GM19025 (cell line): ENCODE measurements around the gene AGAP3.

Experiments used
- ATAC-seq: cut with Tn5 transposase; IDR thresholded peaks from one replicate; pipeline ENCODE4 v1.9.1; 2021; ENCODE audit warnings: mild to moderate bottlenecking, low read depth, moderate library complexity; ENCODE audit not compliant: unreplicated experiment

The AGAP3 gene

DNA sequence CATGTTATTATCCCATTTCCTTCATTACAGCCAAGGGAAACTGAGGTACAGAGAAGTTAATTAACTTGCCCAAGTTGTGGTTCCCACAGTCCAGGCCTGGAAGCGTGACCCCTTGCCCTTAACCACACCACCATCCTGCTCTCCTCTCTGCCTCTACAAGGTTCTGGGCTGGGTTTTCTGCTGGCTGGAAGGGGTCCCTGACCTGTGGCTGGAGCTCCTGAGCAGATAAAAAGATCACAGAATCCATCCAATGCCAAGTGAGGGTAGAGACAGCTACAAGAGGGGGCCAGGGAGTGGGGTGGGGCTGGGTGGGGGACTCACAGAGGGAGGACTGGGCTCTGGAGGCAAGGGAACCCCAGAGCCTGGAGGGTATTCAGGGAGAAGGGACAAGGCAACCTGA lies 91.0 kb downstream of the AGAP3 start:
- ATAC-seq = no peak

DNA sequence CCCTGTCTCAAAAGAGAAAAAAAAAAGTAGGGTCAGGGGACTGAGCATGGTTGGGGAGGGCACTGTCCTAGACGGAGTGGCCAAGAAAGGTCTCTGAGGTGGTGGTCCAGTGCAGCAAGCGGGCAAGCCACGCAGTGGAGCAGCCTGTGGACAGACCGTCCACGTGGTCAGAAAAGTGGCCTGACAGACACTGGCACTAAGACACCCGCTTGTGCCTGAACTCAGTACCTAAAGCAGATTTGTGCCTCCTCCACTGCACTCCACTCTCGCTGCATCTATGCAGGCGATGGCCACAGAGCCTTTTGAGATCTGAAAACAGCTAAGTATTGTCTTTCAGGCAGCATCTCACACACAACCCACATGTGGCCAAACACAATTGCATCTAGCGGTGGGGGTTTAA lies 92.0 kb downstream of the AGAP3 start:
- no peak for ATAC-seq

DNA sequence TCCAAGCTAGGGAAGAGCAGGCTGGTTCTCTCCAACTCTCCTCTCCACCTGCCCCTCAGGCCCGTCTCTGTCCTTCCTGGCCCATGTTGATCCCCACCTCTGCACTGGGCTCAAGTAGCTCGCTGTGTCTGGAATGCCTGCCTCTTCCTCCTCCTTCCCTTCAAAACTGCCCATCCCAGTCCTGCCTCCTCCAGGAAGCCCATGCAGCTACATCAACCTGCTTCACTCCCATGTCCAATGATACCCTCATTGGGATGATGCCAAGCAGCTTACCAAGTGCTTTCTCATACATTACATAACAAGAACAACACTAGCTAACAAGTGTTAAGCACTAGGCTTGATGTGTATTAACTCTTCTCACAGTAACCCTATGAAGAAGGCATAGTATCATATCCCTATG lies 92.6 kb downstream of the AGAP3 start:
- no peak for ATAC-seq

DNA sequence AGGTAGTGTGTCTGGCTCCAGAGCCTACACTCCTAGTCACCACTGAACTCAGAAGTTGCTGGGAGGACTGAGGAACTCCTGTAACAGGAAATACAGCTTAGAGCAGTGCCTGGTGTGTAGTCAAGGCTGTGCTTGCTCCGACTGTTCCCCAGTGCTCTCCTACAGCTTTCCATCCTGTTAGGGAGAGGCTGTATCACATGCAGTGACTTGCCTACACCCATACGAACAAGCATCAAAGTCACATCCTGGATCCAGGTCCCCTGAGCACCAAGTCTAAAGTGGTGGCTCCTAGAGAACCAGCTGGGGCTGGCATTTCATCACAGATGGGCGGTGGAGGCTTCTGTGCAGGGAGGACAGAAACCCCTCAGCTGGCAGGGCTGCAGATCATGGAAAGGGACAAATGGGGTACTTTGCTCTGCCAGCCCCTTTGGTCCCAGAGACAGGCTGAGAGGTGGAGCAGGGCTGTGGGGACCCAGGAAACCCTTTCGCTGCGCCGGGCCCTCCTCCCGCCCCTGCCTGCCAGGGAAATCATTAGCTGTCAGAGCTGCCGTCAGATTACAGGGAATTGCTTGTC lies 93.1 kb downstream of the AGAP3 start:
- ATAC-seq = no peak

DNA sequence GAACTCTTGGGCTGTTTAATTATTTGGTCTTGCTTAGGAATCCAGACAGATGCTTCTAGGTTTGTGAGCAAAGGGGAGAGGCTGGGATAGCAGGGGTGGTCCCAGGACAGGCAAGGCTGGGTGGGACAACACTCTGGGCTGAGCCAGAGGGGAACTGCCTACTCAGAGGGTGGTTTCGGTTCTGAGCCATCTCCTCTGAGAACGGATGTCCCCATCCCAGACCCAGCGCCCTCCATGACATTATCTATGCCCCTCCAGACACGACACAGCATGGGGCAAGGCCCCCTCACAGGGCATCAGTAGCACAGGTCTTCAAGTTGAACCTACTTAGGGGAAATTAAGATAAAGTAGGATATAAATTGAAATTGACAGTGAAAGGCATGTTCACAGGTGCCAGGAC lies 93.7 kb downstream of the AGAP3 start:
- no peak for ATAC-seq

DNA sequence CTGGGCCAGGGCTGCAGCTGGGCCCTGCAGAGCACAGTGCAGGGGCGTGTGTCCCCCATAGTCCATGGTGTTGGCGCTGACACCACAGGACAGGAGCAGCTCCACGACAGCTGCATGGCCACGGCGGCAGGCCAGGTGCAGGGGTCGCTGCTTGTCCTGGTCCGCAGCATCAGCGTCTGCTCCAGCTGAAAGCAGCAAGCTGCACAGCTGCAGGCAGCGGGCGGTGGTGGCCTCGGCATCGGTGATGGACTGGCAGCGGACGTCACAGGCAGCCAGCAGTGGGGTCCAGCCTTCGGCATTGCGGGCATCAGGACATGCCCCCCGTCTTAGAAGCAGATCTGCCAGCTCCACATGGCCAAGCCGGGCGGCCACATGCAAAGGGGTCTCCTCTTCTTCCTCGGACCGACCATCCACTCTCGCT lies 94.7 kb downstream of the AGAP3 start:
- no peak for ATAC-seq

DNA sequence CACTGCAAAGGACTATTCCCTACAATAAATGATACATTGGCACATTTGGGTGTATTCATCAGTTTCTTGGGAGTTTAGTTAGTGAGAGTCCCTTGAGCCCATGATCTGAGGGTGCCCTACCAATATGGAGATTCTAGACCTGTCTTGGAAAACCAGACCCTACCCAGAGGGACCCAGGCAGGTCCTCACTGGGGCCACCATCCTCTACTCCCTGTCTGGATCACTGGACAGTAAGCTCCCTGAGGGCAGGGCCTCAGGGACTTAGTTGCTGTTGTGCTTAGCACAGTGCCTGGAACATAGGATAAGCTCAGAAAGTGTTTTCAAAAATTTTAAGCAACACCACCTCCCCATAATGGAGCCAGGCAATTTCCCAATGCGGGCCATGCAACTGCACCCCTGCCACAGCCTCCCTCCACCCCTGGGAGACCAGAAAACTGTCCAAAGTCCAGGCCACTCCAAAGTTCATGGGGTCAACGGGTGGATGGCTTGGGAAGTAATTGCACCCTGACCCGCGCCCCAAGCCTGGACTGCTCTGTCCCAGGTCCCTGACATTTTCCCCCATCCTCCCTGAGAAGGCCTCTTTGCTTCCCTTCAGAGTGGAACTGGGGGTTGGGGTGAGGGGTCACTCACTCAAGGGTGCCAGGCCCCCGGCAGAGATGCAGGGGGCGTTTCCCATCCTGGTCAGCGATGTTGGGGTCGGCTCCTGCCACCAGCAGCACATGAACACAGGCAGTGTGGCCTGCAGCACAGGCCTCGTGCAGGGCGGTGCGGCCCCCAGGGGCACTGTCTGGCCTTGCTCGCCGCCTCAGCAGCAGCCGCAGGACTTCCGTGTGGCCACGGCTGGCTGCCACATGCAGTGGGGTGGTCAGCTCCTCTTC lies 99.7 kb downstream of the AGAP3 start:
- no peak for ATAC-seq

DNA sequence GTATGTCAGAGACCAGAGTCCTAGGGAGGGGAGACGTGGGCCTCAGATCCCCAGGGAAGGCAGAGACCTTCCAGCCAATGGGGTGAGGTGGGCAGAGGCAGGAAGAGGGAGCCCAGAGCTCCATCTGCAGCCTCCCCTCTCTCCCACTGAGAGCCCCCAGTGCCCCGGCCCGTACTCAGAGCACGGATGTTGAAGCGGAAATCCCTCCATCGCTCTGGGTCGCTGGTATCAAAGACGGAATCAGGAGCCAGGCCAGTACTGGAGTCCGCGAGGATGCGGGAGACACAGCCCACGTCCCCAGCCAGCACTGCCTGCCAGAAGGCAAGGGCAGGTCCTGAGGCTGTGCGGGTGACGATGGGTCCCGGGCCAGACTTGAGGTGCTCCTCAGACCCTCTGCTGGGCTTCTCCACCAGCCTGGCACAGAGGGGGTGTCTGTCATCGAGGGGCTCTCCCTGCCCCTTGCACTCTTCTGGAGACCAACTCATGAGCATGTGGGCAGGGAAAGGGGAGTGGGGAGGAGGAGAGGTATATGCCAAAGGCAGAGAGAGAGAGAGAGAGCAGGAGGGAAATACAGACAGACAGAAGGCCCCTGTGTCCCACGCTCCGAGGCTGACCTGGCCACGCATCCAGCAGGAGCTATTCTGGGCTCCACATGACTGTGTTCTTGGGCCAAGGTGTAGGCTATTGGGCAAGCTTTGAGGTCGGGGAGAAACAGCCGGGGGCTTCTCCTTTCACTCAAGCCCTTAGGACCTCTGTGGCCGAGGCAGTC lies 100.5 kb downstream of the AGAP3 start, which contains the start of gene ASB10:
TSS of gene ASB10 (minus strand) at position 611 of the 769 bp plus-strand sequence. CDS start at position 491, 120 bp downstream.
- no peak for ATAC-seq

DNA sequence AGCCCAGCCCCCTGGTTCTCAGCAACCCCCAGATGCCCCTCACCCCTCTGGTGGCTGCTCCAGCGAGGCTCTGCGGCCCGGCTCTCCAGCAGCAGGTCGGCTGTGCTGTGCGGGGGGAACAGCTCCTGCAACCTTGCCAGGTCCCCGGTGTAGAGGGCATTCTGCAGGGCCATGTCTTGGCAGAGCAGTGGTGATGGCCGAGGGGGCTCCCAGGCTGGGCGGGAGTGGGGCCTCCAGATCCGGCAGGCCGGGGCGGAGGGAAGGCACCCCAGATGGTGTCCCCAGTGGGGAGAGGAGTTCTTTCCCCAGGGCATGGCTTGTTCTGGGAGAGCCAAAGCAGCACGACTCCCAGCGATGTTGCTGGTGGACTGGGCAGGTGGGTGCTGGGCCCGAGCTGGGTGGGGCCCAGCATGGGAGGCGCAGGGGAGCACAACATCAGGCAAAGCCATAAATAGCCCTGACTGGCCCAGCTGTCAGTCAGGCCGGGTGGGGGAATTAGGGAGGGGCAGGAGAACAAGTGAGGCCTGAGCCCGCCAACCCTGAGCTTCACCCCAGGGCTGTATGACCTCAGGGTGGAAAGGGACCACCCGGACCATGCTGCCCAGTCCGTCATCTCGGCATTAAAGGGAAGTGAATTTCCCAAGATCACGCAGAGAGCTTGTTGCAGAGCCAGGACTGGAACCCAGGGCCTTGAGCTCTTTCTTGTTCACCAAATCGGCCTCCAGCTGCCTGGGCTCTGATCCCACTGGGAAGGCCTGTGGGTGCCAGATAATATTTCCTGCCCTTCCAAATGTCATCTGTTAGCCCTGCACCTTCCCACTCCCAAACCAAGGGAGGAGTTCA lies 101.4 kb downstream of the AGAP3 start:
- ATAC-seq = no peak

DNA sequence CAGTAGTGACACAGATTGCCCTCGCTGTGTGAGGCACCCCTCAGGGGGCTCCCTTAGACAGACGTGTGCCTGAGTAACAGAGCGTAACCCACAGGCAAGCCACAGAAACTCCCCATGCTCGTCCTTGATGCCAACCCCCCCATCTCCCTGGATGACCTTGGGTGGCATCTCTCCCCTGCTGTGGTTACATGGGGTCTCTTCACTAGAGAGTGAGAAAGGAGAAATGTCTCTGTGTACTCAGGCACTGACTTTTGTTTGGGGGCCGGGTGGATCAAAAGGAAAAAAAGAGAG lies 101.9 kb downstream of the AGAP3 start:
- ATAC-seq = no peak

DNA sequence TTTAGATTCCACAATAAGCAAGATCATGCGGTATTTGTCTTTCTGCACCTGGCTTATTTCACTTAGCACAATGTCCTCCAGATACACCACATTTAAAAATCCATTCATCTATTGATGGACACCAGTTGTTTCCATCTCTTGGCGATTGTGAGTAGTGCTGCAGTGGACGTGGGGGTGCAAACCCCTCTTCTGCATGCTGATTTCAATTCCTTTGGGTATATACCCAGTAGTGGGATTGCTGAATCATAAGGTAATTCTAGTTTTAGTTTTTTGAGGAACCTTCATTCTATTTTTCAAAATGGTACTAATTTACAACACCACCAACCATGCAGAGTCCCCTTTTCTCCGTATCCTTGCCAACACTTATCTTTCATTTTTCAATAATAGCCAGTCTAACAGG lies 102.8 kb downstream of the AGAP3 start:
- ATAC-seq = no peak

DNA sequence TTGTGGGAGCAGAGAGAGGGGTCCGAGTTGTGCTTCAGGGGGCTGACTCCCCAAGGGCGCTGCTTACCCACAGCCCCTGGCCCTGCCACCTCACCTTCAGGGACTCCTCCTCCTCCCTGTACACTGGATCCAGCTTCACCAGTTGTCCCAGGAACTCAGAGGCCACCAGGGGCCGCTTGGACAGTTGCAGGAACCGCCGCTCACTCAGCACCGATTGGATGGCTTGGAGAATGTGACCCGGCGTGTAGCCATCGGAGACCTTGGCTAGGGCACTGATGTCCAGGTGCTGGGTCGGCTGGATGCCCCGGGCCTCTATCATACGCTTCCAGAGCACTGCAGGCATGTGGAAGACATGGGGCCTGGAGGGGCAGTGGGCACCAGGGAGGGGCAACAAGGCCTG lies 105.3 kb downstream of the AGAP3 start:
- ATAC-seq = no peak

DNA sequence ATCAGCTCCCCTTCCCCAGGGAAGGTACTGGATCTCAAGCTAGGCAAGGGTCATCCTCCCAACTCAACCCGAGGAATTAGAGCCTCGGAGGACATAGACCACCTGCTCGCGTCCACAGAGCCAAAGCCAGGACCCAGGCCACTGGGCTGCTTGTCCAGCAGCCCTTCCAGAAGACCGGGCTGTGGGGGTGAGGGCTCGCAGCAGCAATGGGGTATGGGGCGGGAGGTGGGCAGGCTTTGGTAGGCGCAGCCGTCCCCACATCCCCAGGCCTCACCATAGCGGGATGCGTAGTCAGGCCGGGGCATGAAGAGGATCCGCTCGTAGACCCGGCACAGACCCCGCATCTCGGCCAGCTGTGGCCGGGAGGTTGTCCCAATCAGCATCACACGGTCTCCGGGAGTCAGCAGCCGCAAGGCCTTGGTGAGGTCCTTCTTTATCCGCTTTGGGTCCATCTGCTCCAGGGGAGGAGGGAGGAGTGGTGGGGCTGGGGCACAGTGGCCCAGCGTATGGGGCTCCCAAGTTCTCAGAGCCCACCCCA lies 105.8 kb downstream of the AGAP3 start:
- ATAC-seq = no peak

DNA sequence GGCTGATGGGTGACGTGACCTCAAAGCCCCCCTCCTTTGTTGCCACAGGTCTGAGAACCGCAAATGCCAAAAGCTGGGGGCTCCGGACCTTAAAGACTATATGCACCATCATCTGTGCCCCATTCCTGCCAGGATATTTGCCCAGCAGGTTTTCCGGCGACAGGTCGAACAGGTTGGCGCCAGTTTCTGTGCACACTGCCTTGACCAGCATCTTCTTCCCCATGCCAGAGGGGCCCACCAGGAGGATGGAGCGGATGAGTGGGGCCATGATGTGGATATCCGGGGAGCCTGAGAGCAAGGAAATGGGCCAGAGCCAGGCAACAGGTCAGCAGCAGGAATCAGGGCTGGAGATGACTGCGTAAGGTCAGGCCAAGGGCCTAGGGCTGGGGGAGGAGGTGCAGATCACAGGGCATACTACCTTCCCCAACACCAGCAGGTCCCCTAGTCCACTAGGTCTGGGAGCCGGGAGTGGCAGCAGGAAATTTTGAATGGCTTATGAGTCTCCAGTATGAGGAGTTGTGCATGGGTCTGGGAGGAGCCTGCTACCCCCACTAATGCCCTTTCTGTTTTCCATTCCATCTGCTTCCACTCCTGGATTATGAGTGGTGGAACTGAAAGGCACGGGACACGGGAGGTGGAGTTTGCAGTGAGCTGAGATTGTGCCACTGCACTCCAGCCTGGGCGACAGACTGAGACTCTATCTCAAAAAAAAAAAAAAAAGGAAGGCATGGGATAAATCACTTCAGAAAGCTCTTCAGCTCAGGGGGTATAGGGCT lies 107.1 kb downstream of the AGAP3 start:
- ATAC-seq = no peak
